Posterior cingulate gyrus (tissue), 11 donors: ENCODE results near the gene PLB1.

Experiments
- DNase-seq, 10 donors: peaks; one replicate each; pipeline versions ENCODE4 v3.0.0 to v3.0.0-alpha.2; 2020 to 2021; ENCODE audit warnings: mixed read lengths in 3 of 10
- intact Hi-C: fragments of 100-400 bp; cut with DNase I; formaldehyde crosslinking; loops from one replicate; pipeline ENCODE4 v1.15.1; 2023

The PLB1 gene

DNA sequence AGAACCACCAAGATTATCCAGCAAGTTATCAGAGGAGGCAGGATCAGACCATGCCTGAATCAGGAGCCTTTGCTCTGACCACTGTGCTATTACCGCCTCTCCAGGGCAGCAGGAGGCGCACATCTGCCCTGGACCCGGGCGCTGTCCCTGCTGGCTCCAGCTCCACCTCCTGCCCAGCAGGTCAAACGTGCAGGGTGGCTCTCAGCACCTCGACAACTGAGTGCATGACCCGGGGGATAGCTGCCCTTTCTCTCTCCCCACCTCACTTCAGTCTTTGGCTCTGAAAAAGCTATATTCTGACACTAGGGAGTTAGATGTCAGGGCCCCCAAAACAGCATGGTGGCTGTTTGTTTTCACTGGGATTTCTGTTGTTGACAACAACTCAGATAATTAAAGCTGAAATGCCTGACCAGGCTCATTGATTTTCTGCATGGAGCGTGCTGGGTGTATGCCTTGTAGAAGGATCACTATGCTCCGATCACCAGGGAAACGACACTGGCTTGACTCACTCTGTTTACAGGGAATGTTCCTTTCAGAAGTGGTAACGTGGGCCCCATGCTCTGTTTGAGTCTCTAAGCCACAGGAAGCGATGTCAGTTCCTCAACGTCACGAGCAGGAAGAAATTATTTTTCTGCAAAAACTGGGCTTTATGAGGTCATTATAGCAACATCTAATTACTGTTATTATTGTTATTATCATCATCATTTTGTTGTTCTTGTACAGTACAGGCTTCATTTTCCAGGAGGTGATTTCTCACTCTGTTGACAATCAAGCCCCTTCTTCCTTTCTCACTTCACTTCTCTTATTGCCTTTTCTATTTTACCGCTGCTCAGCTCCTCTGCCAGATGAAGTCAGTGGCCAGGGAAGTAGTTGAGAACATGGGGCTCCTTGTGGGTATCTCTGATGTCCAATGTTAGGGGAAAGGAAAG is 125.6 kb downstream of the PLB1 start:
- peak in 7 of 10 donors; percentile 23 to 76 (median 44) for DNase-seq
- intact Hi-C loops = no loop called here

DNA sequence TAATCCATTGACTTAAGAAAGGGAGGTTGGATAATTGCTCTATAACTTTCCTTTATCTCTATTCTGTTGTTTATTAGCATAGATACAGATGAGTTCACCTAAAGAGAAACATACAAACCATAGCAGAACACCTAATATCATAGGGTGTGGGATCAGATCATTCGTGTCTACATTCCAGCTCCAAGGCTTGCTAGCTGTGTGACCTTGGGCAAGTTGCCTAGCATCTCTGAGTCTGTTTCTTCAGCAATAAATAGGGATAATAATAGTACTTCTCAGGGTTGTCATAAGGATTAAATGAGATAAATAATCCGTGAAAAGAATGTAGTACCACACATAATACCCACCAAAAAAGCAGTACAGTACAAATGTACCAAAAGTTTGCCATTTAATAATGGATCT is 126.2 kb downstream of the PLB1 start:
- DNase-seq = peak in 1 of 10 donors; percentile 22

DNA sequence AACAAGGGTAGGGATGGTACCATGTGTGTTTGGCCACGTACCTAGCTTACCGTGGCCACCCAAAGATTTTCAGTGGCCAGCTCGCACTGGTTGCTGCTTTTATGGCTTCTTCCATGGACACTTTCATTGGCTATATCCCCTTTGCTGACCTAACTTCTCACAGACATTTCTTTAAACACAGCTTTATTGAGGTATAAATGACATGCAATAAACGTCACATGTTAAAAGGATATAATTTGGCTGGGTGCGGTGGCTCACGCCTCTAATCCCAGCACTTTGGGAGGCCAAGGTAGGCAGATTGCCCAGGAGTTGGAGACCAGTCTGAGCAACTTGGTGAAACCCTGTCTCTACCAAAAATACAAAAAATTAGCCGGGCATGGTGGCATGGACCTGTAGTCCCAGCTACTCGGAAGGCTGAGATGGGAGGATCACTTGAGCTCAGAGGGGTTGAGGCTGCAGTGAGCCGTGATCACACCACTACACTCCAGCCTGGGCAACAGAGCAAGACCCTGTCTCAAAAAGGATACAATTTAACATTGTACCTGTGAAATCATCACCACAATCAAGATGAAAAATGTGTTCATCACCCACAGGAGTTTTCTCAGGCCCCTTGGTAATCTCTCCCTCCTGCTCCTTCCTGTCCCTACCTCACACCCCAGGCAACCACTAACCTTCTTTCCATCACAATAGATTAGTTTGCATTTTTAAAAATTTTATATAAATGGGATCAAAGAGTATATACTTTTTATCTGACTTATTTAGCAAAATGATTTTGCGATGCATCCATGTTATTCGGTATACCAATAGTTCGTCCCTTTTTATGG is 127.9 kb downstream of the PLB1 start:
- intact Hi-C loops = no loop called here

More for the DNA sequence above, 126.2 kb downstream of the PLB1 start:
- intact Hi-C loops = no loop called here

DNA sequence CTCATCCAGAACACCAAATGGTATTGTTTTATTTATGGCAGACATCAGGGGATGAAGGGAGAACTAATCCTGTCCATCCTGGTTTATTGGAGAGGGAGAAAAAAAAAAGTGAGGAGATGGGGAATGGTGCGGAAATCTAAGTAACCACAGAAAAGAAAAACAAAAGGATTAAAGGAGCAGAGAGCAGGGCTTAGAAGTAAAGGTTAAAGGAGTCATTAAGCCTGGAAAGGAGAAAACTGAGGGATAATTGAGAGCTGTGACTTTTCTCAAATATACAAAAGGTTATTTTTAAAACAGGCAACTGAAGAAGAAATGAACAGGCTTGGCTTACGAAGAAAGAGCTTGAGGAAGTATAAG is 128.6 kb downstream of the PLB1 start:
- intact Hi-C loops = no loop called here
- no peak for DNase-seq

More for the DNA sequence above, 127.9 kb downstream of the PLB1 start:
- DNase-seq = peak in 1 of 10 donors; percentile 18

DNA sequence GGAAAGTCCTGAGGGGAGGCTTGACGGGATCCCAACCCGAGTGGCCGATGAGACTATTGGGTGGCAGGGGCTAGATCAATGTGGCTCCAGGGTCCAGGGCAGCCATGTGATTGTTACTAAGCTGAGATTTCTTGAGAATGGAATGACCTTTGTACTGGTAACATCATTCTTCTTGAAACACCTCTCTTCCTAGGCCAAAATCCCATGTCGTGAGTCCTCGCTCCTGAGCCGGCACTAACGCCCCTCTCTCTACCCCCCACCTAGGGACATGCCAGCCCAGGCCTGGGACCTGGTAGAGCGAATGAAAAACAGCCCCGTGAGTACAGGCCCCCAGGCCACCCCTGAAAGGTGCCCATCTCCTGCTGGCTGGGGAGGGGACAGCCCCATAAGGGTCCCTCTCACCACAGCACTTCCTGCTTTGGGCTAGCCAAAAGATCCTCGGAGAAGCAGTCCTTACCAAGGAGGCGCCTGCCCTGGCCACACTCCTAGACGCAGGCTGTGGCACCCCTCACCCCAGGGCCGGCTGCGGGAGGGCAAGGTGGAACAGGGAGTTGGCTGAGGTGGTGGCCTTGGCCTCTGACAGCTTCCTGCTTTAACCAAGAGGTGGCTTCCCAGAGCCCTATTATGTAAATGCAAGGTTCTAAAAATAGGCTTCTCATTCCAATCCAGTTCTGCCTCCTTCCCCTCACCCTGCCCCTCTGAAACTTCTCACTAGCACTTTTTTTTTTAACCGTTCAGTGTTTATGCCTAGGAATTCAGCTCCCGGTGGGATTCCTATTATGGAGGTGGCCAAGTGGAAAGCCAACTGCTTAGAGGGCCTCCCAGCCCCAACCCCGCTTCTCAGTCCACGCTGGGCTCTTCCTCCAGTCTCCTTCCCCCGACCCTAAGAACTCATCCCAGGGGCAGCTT is 129.2 kb downstream of the PLB1 start:
- intact Hi-C loops = no loop called here
- peak in 2 of 10 donors; percentile 18 to 76 for DNase-seq

DNA sequence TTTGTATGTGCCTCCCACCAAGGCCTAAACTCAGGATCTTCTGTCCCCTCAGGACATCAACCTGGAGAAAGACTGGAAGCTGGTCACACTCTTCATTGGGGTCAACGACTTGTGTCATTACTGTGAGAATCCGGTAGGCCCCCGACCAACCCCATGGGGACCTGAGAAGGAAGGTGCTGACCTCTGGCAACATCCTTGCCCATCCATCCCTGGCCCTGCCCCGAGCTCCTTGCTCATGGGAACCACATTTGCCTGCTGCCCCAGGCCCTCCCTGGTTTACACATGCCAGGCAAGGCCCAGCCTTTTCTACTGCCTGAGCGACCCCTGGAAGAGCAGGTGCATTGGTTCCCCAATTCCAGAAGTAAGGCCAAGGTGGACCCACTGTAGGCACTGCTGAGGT is 130.5 kb downstream of the PLB1 start:
- intact Hi-C loops = no loop called here

DNA sequence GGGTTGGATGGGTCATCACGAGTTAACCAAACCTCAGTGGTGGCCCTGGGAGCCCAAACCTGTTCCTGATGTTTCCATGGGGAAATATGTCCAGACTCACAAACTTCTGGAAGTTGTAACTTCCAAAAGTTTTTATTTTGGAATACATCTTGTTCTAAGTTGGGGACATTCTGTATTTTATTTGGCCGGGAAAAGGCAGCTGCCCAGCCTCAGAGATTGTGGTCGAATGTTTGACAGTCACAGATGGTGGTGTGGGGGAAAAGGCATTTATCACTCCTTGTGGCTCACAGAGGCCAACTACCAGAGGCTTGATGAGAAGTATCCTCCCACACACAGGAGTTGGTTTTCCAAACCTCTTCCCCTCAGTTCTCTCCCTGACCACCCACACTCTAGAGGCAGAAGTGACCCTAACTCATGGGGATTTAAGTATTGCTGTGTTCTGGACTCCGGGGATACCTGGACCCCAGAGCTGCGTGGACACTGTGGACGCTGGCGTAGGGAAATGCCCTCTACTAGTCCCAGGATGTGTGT is 131.1 kb downstream of the PLB1 start:
- peak in 2 of 10 donors; percentile 28 to 65 for DNase-seq
- intact Hi-C loops = no loop called here

More for the DNA sequence above, 130.5 kb downstream of the PLB1 start:
- DNase-seq = peak in 1 of 10 donors; percentile 50

DNA sequence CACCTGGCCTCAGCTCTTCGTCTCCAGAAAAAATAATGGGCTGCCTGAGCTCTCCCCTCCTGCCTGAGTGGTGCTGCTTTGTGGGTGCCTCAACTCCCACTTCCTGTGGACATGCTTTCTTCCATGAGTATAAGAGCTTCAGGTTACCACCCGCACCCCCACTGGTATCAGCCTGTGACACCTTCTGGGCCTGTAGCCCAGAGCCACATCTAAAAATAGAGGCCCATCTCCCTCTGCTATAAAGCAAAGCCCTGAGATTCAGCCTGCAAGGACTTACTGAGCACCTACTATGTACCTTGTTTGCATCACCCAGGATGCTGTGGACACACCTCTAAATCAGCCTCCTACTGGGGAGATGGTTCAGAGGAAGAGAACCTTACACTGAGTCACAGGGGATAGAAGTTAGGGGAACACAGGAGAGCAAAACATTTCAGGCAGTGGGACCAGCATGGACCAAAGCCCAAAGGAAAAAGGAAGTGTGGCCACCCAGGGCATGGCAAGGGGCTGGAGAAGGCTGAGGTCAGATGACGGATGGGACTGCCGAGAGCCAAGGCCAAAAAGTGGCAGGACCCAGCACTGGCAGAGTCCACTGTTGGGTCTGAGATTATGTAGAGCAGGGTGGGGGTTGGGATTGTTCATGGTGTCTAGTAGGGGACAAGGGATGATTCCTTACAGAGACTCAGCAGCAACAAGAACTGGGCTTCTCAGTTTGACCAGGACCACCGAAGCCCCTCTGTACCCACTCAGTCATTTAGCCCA is 132.0 kb downstream of the PLB1 start:
- intact Hi-C loops = no loop called here
- DNase-seq = peak in 2 of 10 donors; percentile 32 to 33

DNA sequence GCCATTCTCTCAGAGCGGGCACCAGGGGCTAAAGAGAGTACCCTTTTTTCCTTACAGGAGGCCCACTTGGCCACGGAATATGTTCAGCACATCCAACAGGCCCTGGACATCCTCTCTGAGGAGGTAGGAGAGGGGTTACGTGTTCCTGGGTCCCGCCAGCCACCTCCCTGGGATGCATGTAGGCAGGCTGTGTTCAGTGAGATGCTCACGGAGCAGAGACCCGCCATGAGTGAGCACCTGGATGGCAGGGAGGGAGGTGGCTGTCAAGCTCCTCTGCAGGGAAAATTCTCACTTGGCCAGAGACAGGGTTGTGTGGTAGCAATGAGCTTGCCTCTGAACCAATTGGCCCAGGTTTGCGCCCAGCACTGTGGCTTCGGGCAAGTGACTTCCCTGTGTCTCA is 132.6 kb downstream of the PLB1 start:
- intact Hi-C loops = no loop called here
- DNase-seq = peak in 2 of 10 donors; percentile 23 to 37

DNA sequence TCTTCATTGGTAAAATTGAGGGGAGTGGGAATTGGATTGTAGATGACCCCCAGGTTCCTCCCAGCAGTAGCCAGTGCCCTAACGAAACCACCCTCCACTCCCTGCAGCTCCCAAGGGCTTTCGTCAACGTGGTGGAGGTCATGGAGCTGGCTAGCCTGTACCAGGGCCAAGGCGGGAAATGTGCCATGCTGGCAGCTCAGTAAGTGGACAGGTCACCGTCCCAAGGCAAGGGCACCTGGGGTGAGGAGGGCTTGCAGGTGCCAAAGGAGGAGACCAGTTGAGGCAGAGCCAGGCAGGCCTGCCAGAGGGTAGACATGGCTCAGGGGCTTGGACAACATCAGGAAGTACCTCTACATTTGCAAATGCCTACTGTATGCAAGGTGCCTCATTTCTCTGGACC is 133.1 kb downstream of the PLB1 start:
- DNase-seq = peak in 2 of 10 donors; percentile 37 to 65
- intact Hi-C loops = no loop called here

DNA sequence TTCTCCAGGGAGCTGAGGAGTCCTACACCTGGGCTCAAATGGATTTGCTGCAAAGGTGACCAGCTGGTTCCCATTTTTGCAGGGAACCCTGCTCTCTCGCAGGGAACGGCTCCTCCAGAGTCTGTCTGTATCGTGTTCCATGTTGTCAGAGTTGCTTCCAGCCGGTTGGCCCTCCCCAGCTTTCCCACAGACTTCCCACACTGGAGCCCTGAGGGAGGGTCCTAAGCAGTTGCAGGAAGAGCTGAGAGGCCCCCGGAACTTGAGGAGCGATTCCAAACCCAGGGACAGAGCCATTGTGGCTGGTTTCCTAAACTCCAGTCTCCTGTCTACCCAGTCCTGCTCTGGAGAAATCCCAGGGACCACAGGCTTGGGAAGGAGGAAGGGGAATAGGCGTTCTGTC is 134.1 kb downstream of the PLB1 start:
- no peak for DNase-seq
- intact Hi-C loops = no loop called here

DNA sequence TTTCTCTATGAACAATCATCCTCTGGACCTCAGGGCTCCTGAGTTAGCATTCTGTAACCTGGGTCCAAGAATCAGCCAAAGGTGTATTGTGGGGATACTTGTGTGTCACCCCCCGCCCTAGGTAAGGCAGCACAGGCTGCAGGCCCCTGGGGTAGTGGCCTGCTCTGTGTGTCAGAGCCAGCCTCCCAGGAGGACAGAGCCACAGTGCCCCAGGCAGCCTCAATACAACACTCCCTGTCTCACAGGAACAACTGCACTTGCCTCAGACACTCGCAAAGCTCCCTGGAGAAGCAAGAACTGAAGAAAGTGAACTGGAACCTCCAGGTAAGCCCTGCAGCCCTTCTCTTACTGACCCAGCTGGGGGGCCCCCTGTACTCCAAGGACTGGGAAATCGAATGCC is 134.5 kb downstream of the PLB1 start:
- DNase-seq = no peak
- intact Hi-C loops = no loop called here

DNA sequence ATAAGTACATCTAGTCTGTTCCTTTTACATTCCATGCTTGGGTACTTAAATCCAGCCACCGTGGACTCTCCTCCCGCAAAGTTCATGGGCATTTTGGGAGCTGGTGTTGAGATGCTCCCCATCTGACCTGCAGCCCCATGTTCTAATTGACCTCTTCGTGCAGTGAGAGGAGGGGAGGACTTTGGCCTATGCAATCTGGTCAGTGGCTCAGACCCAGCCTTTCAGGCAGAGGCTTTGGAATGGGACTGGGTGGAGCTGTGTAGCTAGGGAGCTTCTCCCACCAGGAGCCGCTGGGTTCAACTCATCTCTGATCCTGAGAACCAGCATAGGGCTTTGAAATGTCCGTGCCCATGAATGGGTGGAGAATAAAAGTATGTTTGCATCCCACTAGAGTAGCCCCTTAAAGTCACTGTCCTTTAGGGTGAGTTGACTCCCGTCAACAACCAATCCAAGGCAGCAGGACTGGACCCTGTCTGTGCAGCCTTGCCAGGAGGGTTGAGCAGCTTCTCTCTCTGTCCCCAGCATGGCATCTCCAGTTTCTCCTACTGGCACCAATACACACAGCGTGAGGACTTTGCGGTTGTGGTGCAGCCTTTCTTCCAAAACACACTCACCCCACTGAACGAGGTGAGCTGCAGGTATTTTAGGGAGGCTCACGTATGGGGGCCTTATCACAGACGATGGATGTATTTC is 135.8 kb downstream of the PLB1 start:
- no peak for DNase-seq
- intact Hi-C loops = no loop called here

DNA sequence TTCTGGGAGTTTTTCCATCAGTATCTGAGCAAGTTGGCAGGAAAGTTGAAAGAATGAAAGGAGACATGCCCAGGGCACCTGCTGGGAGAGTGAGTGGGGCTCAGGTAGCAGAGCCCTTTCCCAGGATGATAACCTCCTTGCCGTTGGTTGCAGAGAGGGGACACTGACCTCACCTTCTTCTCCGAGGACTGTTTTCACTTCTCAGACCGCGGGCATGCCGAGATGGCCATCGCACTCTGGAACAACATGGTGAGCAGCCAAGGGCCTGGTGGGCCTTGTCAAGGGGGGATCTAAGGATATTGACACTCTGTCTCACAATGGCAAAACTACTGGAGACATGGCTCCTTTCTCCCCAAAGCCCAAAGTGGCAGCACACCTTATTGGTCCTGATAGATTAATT is 136.9 kb downstream of the PLB1 start:
- no peak for DNase-seq
- intact Hi-C loops = no loop called here

DNA sequence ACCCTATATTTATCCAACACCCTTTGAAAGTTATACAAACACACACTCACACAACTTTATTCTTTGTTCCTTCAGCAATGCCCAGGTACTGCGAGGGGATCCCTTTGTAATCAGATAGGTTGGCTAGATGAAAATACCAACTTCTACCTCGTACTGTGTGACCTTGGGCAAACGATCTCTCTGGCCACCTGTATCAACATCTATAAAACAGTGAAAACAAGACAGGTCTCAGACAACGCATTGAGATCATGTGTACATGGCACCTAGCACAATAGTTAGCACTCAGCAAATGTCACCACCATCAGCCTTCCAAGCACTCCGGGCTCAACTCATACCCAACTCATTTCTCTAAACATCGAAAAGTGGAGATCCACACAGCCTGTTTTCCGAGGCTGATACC is 137.3 kb downstream of the PLB1 start:
- intact Hi-C loops = no loop called here
- DNase-seq = no peak

DNA sequence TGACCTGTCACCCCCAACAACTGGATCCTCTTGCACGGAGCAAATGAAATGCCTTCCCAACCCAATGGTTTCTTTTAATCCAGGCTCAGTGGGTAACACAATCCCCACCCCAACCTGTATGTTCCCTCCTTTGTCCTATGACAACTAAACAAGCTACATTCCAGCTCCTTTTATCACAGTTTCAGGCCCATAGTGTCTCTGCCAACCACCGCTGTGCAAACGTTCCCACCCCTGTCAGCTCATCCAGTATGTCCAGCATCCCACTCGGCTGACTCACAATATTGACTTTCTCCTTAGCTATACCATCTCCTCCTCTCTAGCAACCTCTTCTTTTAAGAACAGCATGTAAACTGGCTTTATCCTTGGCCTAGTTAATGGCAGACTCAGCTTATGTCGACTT is 137.9 kb downstream of the PLB1 start:
- DNase-seq = peak in 2 of 10 donors; percentile 23 to 88
- intact Hi-C loops = no loop called here

DNA sequence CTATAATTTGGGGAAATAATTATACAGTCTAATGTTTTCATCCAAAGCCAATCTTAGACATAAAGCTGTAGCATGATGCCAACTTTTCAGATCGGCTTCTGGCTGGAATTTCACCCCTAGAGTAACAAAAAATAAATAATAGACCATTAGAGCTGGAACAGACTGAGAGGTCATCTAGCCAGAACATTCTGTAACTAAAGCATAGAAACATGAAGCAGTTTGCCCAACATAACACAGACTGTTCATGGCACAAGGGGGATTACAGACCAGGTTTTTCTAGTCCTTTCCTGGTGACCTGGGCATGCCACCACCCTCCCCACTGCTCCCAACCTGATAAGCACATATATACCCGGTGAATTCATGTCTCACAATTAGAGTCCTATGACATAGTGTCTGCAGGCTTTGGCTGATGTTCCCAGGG is 139.3 kb downstream of the PLB1 start:
- DNase-seq = no peak

DNA sequence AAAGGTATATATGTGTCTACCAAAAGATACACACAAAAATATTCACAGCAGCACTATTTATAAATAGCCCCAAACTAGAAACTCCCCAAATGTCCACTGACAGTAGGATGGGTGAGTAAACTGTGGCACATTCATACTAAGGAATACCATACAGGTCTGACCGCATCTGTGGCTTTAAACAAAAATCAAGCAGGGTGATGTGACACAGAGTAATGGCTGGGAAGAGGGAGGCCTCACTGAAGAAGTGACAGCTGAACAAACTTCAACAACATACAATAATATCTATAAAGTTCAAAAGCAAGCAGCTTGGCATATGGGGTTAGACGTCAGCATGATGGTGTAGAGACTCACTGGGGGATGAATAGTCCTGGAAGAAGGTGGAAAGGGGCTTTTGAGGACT is 140.6 kb downstream of the PLB1 start:
- intact Hi-C loops = no loop called here
- DNase-seq = no peak

More for the DNA sequence above, 139.3 kb downstream of the PLB1 start:
- intact Hi-C loops = no loop called here
